Coronary artery (tissue), 2 donors: ENCODE measurements around the gene ATP8A1.

Source experiments
- DNase-seq: peaks from one replicate; pipeline ENCODE4 v3.0.0-alpha.2; 2017; ENCODE audit warnings: low spot score
- H3K27ac ChIP-seq, 2 donors: fragments of 200-600 bp; sonication (generic); one replicate each; pipeline ENCODE4 v1.5.1; 2016 to 2019
- H3K4me3 ChIP-seq: fragments of 200-600 bp; sonication (generic); 2 replicates; pipeline ENCODE4 v1.5.1; 2016; ENCODE audit warnings: mild to moderate bottlenecking, moderate library complexity
- TF ChIP-seq, protein P1 (sequence below): fragments of 200-600 bp; sonication (generic); IDR thresholded peaks from one replicate; pipeline ENCODE4 v1.5.1; 2019; ENCODE audit warnings: antibody characterized with exemption

The ATP8A1 gene

DNA sequence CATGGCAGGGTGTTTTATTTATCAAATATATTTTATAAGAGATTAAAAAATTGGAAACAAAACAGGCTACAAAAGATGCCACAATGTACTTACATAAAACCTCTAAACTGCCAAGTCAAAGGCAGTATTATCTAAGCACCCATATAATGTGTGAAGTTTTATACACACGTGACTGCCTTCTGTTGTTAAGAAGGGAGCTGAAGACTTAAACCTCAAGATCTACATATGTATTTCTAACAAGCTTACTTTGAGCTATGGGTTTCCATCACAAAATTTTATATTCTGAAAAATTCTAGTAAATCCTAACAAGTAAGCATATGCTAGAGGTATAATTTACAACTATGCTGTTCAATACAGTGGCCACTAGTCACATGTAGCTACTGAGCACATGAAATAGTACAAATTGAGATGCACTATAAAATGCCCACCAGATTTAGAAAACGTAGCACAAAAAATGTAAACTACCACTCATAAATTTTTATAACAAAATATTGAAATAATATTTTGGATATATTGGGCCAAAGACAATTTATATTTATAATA lies 9.8 kb downstream of the ATP8A1 start:
- DNase-seq = no peak
- TF ChIP-seq, protein P1, sequence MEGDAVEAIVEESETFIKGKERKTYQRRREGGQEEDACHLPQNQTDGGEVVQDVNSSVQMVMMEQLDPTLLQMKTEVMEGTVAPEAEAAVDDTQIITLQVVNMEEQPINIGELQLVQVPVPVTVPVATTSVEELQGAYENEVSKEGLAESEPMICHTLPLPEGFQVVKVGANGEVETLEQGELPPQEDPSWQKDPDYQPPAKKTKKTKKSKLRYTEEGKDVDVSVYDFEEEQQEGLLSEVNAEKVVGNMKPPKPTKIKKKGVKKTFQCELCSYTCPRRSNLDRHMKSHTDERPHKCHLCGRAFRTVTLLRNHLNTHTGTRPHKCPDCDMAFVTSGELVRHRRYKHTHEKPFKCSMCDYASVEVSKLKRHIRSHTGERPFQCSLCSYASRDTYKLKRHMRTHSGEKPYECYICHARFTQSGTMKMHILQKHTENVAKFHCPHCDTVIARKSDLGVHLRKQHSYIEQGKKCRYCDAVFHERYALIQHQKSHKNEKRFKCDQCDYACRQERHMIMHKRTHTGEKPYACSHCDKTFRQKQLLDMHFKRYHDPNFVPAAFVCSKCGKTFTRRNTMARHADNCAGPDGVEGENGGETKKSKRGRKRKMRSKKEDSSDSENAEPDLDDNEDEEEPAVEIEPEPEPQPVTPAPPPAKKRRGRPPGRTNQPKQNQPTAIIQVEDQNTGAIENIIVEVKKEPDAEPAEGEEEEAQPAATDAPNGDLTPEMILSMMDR = no peak
- Histone ChIP-seq H3K4me3 (no peak overlapping the region), H3K27ac (no peak overlapping the region)

DNA sequence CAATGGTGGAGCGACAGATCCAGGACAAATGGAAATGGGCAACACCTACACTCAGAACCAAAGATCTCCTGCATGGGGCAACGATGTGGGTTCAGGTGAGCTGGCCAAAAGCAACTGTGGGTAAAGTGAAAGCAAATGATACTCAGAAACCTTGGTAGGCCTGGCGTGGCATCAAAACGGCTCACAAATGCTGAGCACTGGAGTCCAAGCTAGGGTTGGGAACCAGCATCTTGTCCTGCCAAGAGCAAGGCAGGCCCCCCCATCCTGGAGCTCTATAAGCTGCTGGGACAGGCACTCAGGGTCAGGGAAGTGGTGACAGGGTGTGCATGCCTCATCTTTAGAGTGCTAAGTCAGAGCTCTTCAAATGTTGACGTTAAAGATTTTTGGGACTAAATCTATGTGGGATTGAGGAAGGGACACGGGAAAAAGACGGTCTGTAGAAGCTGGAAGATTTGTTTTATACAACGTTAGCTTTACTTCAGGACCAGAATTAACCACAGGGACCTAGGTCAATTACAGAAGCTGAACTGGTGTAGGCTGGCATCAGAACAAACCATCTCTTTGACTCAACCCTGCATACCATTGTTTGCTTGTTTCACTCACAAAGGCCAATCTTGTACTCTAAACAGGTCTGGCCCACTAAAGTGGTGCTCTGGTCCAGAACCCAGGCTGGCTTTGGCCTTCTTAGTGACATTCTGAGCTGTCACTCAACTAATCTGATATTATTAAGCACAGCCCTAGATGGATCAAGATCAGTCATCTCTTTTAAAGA lies 10.7 kb downstream of the ATP8A1 start:
- H3K27ac ChIP-seq = no peak overlapping the region
- no peak overlapping the region for H3K4me3 ChIP-seq
- DNase-seq = no peak
- TF ChIP-seq, protein P1 = no peak

GRCh38 chr4:42644897-42645296 lies 12.0 kb downstream of the ATP8A1 start:
- TF ChIP-seq, protein P1 = no peak
- DNase-seq = no peak
- Histone ChIP-seq H3K4me3 (no peak overlapping the region), H3K27ac (no peak overlapping the region)

DNA sequence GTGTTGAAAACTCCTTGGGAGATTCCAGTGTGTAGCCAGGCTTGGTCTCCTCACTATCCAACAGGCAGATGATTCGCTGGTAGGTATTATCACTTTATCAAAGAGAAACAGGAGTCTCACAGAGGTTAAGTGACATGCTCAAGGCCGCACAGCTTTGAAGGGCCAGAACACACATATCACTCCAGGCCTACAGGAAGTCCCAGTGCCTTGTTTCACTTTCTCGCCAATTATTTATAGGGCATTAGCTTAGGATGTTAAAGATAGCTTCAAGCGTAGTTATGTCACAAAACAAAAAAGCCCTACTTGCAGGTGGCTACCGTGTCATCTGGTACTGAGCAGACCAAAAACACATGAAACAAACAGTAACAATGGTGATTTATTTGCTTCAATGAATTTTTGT lies 13.2 kb downstream of the ATP8A1 start:
- Histone ChIP-seq H3K27ac (no peak overlapping the region), H3K4me3 (no peak overlapping the region)
- DNase-seq = no peak
- TF ChIP-seq, protein P1 = no peak

GRCh38 chr4:42642845-42643615 lies 13.9 kb downstream of the ATP8A1 start:
- Histone ChIP-seq H3K4me3 (no peak overlapping the region), H3K27ac (no peak overlapping the region)
- no peak for DNase-seq
- TF ChIP-seq, protein P1 = no peak

DNA sequence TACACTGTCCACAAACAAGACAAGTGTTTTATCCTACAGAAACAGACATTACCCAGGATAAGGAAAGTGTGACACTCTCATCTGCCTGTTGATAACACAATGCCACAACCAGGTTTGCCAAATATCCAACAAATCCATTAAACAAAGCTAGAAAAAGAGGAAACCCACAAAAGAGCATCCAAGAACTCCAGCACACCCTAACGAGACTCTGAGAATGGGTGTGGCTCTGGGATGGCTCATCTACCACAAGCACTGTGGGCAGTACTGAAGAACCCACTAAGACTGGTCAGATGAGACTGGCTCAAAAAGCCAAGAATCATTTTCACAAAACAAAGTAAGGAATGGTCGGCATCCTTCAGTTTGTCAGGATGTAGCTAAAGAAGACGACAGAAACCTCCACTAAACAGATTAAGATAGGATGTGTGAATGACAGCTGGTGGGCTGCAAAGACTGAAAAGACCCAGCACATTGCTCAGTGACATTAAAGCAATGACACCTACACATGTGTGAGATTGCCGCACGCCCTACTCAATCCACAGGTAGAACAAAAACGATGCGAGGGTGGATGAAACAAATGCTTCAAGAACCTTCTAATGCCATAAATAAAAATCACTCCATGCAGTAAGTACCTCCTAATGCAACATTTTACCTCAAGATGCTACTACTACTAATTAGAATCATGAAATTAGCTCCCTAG lies 14.7 kb downstream of the ATP8A1 start:
- DNase-seq = no peak
- TF ChIP-seq, protein P1 = no peak
- Histone ChIP-seq H3K4me3 (no peak overlapping the region), H3K27ac (no peak overlapping the region)
